WTC11 (cell line): ENCODE data around the gene SETMAR. TPM values are rescaled to one million over a fixed set of nuclear protein-coding genes. Genes with fewer than 3 reads are reported as not detected.
"Not testable (repeated sequence)": the region's sequence is repeated elsewhere in the genome, so short reads cannot be mapped to it uniquely, and the experiment has no call there.

Experiments used
- ATAC-seq: fragments of 200-7000 bp; cut with Tn5 transposase; 2 replicates; pipeline ENCODE4 v1.10.0; 2021; ENCODE audit warnings: mild to moderate bottlenecking, moderate library complexity
- CTCF ChIA-PET: fragments of 300-600 bp; sonication (Branson Sonifier 250); formaldehyde crosslinking; loops from one replicate; lab custom pipeline; 2021; ENCODE audit warnings: antibody characterized with exemption; lab: Charles Lee
- POLR2A ChIA-PET: fragments of 350-600 bp; sonication (Branson Sonifier 250); formaldehyde crosslinking; loops from one replicate; lab custom pipeline; 2021; ENCODE audit warnings: antibody characterized with exemption; lab: Charles Lee
- DNase-seq: peaks from one replicate; pipeline ENCODE4 v3.0.0; 2021; ENCODE audit warnings: low spot score
- H3K27ac Mint-ChIP-seq: 2 replicates; pipeline ENCODE4 v1.8.0; 2021; ENCODE audit warnings: mixed read lengths
- H3K27me3 Mint-ChIP-seq: 2 replicates; pipeline ENCODE4 v1.8.0; 2021; ENCODE audit warnings: low read depth, mild to moderate bottlenecking, moderate library complexity, mixed read lengths
- H3K36me3 Mint-ChIP-seq: 2 replicates; pipeline ENCODE4 v1.8.0; 2021; ENCODE audit warnings: mixed read lengths
- H3K4me1 Mint-ChIP-seq: 2 replicates; pipeline ENCODE4 v1.8.0; 2022; ENCODE audit warnings: mixed read lengths
- H3K4me3 Mint-ChIP-seq: 2 replicates; pipeline ENCODE4 v1.8.0; 2021; ENCODE audit warnings: mild to moderate bottlenecking, moderate library complexity, mixed read lengths
- H3K9me3 Mint-ChIP-seq: 2 replicates; pipeline ENCODE4 v1.8.0; 2021; ENCODE audit warnings: mixed read lengths
- CBFB ChIP-seq: sonication (generic); formaldehyde crosslinking; IDR thresholded peaks from 2 replicates; pipeline ENCODE4 v1.8.1; 2022; ENCODE audit warnings: mild to moderate bottlenecking, low read depth, missing genetic modification reagents
- FOXJ3 ChIP-seq: sonication (generic); formaldehyde crosslinking; IDR thresholded peaks from 2 replicates; pipeline ENCODE4 v1.9.0; 2021; ENCODE audit warnings: missing genetic modification reagents, mild to moderate bottlenecking, borderline replicate concordance
- FOXK1 ChIP-seq: sonication (generic); formaldehyde crosslinking; IDR thresholded peaks from 2 replicates; pipeline ENCODE4 v1.8.0; 2022; ENCODE audit warnings: mild to moderate bottlenecking, moderate library complexity, missing genetic modification reagents
- NR3C1 ChIP-seq: sonication (generic); formaldehyde crosslinking; conservative IDR thresholded peaks from 2 replicates; pipeline ENCODE4 v1.8.1; 2023; ENCODE audit warnings: low read depth, mild to moderate bottlenecking, missing genetic modification reagents
- SP1 ChIP-seq: sonication (generic); formaldehyde crosslinking; conservative IDR thresholded peaks from 2 replicates; pipeline ENCODE4 v1.8.1; 2022; ENCODE audit warnings: missing genetic modification reagents
- TEAD1 ChIP-seq: sonication (generic); formaldehyde crosslinking; IDR thresholded peaks from 2 replicates; pipeline ENCODE4 v1.8.0; 2022; ENCODE audit warnings: mild to moderate bottlenecking, missing genetic modification reagents
- total RNA-seq: library from RNA; stranded (reverse); gene quantifications from 3 replicates; pipeline ENCODE4 v1.2.3, GENCODE V29; 2021
- TF ChIP-seq, protein P1 (sequence below): fragments of 250-450 bp; sonication (Bioruptor Pico); IDR thresholded peaks from 2 replicates; pipeline ENCODE4 v1.9.0; 2021; ENCODE audit warnings: mild to moderate bottlenecking, borderline replicate concordance
- TF ChIP-seq, protein P2 (sequence below): sonication (generic); formaldehyde crosslinking; IDR thresholded peaks from 2 replicates; pipeline ENCODE4 v1.8.0; 2022; ENCODE audit warnings: mild to moderate bottlenecking, missing genetic modification reagents
- TF ChIP-seq, protein P3 (sequence below): sonication (generic); formaldehyde crosslinking; IDR thresholded peaks from 2 replicates; pipeline ENCODE4 v1.8.0; 2022; ENCODE audit warnings: missing genetic modification reagents
- TF ChIP-seq, protein P4 (sequence below): sonication (generic); formaldehyde crosslinking; IDR thresholded peaks from 2 replicates; pipeline ENCODE4 v1.8.0; 2022; ENCODE audit warnings: mild to moderate bottlenecking, missing genetic modification reagents

SETMAR gene
- total RNA-seq, 1 experiment from 2014 or later, result 11.6 TPM

DNA sequence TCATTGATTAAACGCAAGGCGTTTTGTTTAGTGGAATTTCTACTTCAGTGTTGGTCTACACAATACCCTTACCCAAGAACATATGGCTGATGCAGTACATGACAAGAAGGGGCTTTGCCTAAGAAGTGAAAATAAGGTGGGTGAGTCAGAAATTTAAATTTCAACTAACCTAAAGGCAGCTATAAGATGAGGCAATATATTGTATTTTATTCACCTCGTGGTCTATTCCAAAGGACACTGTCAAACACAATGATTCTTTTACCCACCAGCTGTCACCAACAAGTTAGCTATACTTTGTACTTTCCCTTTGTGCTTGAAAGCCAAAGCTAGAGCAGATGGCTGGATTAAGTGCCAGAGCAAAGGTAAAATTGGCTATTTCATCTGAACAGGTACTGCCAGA lies 10.9 kb upstream of the SETMAR start (continued):
- TF ChIP-seq, protein P1, sequence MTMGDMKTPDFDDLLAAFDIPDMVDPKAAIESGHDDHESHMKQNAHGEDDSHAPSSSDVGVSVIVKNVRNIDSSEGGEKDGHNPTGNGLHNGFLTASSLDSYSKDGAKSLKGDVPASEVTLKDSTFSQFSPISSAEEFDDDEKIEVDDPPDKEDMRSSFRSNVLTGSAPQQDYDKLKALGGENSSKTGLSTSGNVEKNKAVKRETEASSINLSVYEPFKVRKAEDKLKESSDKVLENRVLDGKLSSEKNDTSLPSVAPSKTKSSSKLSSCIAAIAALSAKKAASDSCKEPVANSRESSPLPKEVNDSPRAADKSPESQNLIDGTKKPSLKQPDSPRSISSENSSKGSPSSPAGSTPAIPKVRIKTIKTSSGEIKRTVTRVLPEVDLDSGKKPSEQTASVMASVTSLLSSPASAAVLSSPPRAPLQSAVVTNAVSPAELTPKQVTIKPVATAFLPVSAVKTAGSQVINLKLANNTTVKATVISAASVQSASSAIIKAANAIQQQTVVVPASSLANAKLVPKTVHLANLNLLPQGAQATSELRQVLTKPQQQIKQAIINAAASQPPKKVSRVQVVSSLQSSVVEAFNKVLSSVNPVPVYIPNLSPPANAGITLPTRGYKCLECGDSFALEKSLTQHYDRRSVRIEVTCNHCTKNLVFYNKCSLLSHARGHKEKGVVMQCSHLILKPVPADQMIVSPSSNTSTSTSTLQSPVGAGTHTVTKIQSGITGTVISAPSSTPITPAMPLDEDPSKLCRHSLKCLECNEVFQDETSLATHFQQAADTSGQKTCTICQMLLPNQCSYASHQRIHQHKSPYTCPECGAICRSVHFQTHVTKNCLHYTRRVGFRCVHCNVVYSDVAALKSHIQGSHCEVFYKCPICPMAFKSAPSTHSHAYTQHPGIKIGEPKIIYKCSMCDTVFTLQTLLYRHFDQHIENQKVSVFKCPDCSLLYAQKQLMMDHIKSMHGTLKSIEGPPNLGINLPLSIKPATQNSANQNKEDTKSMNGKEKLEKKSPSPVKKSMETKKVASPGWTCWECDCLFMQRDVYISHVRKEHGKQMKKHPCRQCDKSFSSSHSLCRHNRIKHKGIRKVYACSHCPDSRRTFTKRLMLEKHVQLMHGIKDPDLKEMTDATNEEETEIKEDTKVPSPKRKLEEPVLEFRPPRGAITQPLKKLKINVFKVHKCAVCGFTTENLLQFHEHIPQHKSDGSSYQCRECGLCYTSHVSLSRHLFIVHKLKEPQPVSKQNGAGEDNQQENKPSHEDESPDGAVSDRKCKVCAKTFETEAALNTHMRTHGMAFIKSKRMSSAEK (CRISPR knock-in tag), result no peak
- TF ChIP-seq FOXK1 (CRISPR knock-in tag) (no peak), NR3C1 (CRISPR knock-in tag) (no peak), CBFB (CRISPR knock-in tag) (no peak)
- TF ChIP-seq, protein P2, sequence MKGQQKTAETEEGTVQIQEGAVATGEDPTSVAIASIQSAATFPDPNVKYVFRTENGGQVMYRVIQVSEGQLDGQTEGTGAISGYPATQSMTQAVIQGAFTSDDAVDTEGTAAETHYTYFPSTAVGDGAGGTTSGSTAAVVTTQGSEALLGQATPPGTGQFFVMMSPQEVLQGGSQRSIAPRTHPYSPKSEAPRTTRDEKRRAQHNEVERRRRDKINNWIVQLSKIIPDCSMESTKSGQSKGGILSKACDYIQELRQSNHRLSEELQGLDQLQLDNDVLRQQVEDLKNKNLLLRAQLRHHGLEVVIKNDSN (CRISPR knock-in tag), result no peak
- TF ChIP-seq, all 79 proteins: peak for 0

DNA sequence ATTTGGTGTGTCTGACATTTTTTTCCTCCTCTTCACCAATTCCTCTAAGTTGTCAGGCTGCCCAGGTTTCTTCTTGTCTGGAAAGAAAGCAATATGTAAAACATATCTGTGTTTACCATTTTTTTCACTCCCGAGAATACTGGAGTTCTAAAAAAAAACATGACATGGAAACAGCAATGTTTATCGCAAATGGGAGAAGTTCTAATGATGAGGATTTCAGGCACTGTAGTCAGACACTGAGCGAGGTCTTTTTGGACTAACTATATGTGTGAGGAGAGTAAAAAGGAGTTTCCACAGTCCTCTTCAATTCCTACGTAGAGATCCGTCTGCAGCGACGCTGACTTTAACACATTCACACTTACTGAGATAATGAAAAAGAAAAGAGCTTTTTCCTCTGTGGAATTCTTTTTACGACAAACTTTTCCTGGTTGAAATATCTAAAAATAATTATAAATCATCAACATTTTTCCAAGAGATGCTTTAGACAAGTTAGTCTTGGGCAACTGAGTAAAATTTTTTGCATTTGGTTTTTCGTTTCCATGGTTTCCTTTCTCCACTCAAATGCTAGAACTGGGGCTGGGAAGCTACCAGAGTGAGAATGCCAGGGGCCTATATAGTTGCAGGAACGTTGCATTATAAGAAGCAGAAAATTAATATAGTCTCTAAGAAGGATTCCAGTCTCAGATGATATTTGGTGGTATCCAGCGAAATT lies 8.4 kb upstream of the SETMAR start:
- no peak for ATAC-seq
- Mint-ChIP-seq H3K4me1 (peaks cover 6% of the 10 kb centered on the region; the same call in 1 of the 2 replicates), H3K36me3 (no peaks in the 10 kb centered on the region), H3K9me3 (no peaks in the 10 kb centered on the region), H3K27ac (no peak overlapping the region; the same call in 1 of the 2 replicates), H3K4me3 (no peak overlapping the region), H3K27me3 (peaks cover 2% of the 10 kb centered on the region; the same call in 1 of the 2 replicates)
- TF ChIP-seq FOXJ3 (CRISPR knock-in tag) (no peak), TEAD1 (no peak), NR3C1 (CRISPR knock-in tag) (no peak), FOXK1 (CRISPR knock-in tag) (no peak), SP1 (CRISPR knock-in tag) (no peak)
- TF ChIP-seq, protein P3, sequence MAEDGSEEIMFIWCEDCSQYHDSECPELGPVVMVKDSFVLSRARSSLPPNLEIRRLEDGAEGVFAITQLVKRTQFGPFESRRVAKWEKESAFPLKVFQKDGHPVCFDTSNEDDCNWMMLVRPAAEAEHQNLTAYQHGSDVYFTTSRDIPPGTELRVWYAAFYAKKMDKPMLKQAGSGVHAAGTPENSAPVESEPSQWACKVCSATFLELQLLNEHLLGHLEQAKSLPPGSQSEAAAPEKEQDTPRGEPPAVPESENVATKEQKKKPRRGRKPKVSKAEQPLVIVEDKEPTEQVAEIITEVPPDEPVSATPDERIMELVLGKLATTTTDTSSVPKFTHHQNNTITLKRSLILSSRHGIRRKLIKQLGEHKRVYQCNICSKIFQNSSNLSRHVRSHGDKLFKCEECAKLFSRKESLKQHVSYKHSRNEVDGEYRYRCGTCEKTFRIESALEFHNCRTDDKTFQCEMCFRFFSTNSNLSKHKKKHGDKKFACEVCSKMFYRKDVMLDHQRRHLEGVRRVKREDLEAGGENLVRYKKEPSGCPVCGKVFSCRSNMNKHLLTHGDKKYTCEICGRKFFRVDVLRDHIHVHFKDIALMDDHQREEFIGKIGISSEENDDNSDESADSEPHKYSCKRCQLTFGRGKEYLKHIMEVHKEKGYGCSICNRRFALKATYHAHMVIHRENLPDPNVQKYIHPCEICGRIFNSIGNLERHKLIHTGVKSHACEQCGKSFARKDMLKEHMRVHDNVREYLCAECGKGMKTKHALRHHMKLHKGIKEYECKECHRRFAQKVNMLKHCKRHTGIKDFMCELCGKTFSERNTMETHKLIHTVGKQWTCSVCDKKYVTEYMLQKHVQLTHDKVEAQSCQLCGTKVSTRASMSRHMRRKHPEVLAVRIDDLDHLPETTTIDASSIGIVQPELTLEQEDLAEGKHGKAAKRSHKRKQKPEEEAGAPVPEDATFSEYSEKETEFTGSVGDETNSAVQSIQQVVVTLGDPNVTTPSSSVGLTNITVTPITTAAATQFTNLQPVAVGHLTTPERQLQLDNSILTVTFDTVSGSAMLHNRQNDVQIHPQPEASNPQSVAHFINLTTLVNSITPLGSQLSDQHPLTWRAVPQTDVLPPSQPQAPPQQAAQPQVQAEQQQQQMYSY (CRISPR knock-in tag), result no peak
- TF ChIP-seq, protein P4, sequence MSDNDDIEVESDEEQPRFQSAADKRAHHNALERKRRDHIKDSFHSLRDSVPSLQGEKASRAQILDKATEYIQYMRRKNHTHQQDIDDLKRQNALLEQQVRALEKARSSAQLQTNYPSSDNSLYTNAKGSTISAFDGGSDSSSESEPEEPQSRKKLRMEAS (CRISPR knock-in tag), result no peak
- ChIA-PET POLR2A (no interaction called here), CTCF (no interaction called here)
- DNase-seq, result no peak

DNA sequence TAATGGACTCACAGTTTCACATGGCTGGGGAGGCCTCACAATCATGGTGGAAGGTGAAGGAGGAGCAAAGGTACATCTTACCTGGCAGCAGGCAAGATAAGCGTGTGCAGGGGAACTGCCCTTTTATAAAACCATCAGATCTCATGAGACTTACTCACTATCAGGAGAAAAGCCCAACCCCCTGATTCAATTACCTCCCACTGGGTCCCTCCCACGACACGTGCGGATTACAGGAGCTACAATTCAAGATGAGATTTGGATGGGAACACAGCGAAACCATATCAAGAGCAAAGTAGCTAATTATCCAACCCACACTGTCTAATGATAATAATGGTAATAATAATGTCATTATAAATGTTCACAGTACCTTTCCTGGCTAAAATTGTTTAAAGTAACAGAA lies 6.7 kb upstream of the SETMAR start:
- POLR2A ChIA-PET, H3K4me3 Mint-ChIP-seq, ATAC-seq, H3K9me3 Mint-ChIP-seq, H3K27ac Mint-ChIP-seq, H3K36me3 Mint-ChIP-seq, CTCF ChIA-PET, H3K27me3 Mint-ChIP-seq, H3K4me1 Mint-ChIP-seq, DNase-seq: not testable (repeated sequence)
